Stimulated activated CD4-positive, alpha-beta T cell treated with anti-CD3 and anti-CD28 coated beads, Interleukin-2, amount 100 ng/mL, for 4 hours (primary cell): Measurements from ENCODE around the gene FBXW8.

Experiments used
- DNase-seq: peaks from one replicate; pipeline ENCODE4 v3.0.0-alpha.2; 2020; ENCODE audit warnings: low read depth

Gene FBXW8

GRCh38 chr12:116924558-116925453, 14.1 kb downstream of the FBXW8 start:
- no peak for DNase-seq

GRCh38 chr12:116926283-116927243, 15.8 kb downstream of the FBXW8 start:
- no peak for DNase-seq

- no peak for DNase-seq
These were observed 16.6 kb downstream of the FBXW8 start for GRCh38 chr12:116927244-116927940.

- DNase-seq = no peak
These were observed 17.8 kb downstream of the FBXW8 start for GRCh38 chr12:116928504-116928903.

- no peak for DNase-seq
These were observed 19.1 kb downstream of the FBXW8 start for GRCh38 chr12:116929885-116930284.

- DNase-seq = no peak
These were observed 20.9 kb downstream of the FBXW8 start for GRCh38 chr12:116931665-116932064.

- no peak for DNase-seq
These were observed 22.3 kb downstream of the FBXW8 start for GRCh38 chr12:116933091-116933490.

GRCh38 chr12:116933512-116934246, 22.9 kb downstream of the FBXW8 start:
- DNase-seq = no peak

GRCh38 chr12:116934908-116935705, 24.4 kb downstream of the FBXW8 start:
- no peak for DNase-seq

- DNase-seq = no peak
These were observed 26.9 kb downstream of the FBXW8 start for GRCh38 chr12:116937640-116938039.

- DNase-seq = no peak
These were observed 29.0 kb downstream of the FBXW8 start for GRCh38 chr12:116939734-116940133.

GRCh38 chr12:116941188-116941587, 30.4 kb downstream of the FBXW8 start:
- DNase-seq = no peak

- DNase-seq = no peak
These were observed 32.9 kb downstream of the FBXW8 start for GRCh38 chr12:116943419-116944372.

- DNase-seq = no peak
These were observed 35.3 kb downstream of the FBXW8 start for GRCh38 chr12:116945886-116946550.

- no peak for DNase-seq
These were observed 37.5 kb downstream of the FBXW8 start for GRCh38 chr12:116948298-116948697.

GRCh38 chr12:116950628-116951325, 40.0 kb downstream of the FBXW8 start:
- DNase-seq = no peak

- no peak for DNase-seq
These were observed 44.1 kb downstream of the FBXW8 start for GRCh38 chr12:116954710-116955381.
